Neural progenitor cell (in vitro differentiated cells): ENCODE measurements around the gene LGI4. TPM values are rescaled to one million over a fixed set of nuclear protein-coding genes. Genes with fewer than 3 reads are reported as not detected.

Experiments used
- DNase-seq: peaks from one replicate; pipeline ENCODE4 v3.0.0-alpha.2; 2016; ENCODE audit warnings: low spot score
- H2AFZ ChIP-seq: fragments of 200-600 bp; sonication (generic); replicated peaks from 2 replicates; pipeline ENCODE4 v1.6.1; 2016; ENCODE audit warnings: antibody characterized with exemption
- H3F3A ChIP-seq: fragments of 200-600 bp; sonication (generic); 2 replicates; pipeline ENCODE4 v1.6.1; 2016; ENCODE audit warnings: antibody characterized with exemption, low read depth
- H3K27ac ChIP-seq: fragments of 200-600 bp; sonication (generic); 2 replicates; pipeline ENCODE4 v1.5.1; 2016; ENCODE audit warnings: mild to moderate bottlenecking
- H3K27me3 ChIP-seq: fragments of 200-600 bp; sonication (generic); 2 replicates; pipeline ENCODE4 v1.6.1; 2016; ENCODE audit warnings: mild to moderate bottlenecking, moderate library complexity
- H3K36me3 ChIP-seq: fragments of 200-600 bp; sonication (generic); 2 replicates; pipeline ENCODE4 v1.5.1; 2016
- H3K4me1 ChIP-seq: fragments of 200-600 bp; sonication (generic); 2 replicates; pipeline ENCODE4 v1.6.1; 2016; ENCODE audit warnings: mixed run types
- H3K4me2 ChIP-seq: fragments of 200-600 bp; sonication (generic); 2 replicates; pipeline ENCODE4 v1.6.1; 2016
- H3K4me3 ChIP-seq: fragments of 200-600 bp; sonication (generic); 2 replicates; pipeline ENCODE4 v1.5.1; 2016
- H3K79me2 ChIP-seq: fragments of 200-600 bp; sonication (generic); 2 replicates; pipeline ENCODE4 v1.6.1; 2016; ENCODE audit warnings: low read depth
- H3K9ac ChIP-seq: fragments of 200-600 bp; sonication (generic); 2 replicates; pipeline ENCODE4 v1.6.1; 2016
- H3K9me3 ChIP-seq: fragments of 200-600 bp; sonication (generic); 2 replicates; pipeline ENCODE4 v1.5.1; 2016; ENCODE audit warnings: low read depth
- H4K20me1 ChIP-seq: fragments of 200-600 bp; sonication (generic); 2 replicates; pipeline ENCODE4 v1.6.1; 2016; ENCODE audit warnings: low read depth
- H3K27ac Mint-ChIP-seq: 3 replicates; pipeline ENCODE4 v1.8.0; 2021; ENCODE audit warnings: mixed read lengths
- H3K27me3 Mint-ChIP-seq: 2 replicates; pipeline ENCODE4 v1.8.0; 2022; ENCODE audit warnings: low read depth, mild to moderate bottlenecking, inconsistent platforms, moderate library complexity, mixed read lengths; ENCODE audit not compliant: insufficient read depth
- H3K36me3 Mint-ChIP-seq: 3 replicates; pipeline ENCODE4 v1.8.0; 2021; ENCODE audit warnings: mixed read lengths
- H3K4me1 Mint-ChIP-seq: 3 replicates; pipeline ENCODE4 v1.8.0; 2021; ENCODE audit warnings: mixed read lengths
- H3K4me3 Mint-ChIP-seq: 3 replicates; pipeline ENCODE4 v1.8.0; 2021; ENCODE audit warnings: mild to moderate bottlenecking, moderate library complexity, mixed read lengths
- H3K9me3 Mint-ChIP-seq: 3 replicates; pipeline ENCODE4 v1.8.0; 2020; ENCODE audit warnings: mixed read lengths
- EZH2 ChIP-seq: fragments of 200-600 bp; sonication (generic); IDR thresholded peaks from 2 replicates; pipeline ENCODE4 v1.6.1; 2017; ENCODE audit warnings: antibody characterized with exemption, mild to moderate bottlenecking, moderate library complexity
- EZH2phosphoT487 ChIP-seq: fragments of 200-600 bp; sonication (generic); IDR thresholded peaks from 2 replicates; pipeline ENCODE4 v1.6.1; 2017; ENCODE audit warnings: antibody characterized with exemption
- total RNA-seq: library from RNA; depleted of rRNA; stranded (reverse); fragments of >200 nt; gene quantifications from 2 replicates; pipeline ENCODE4 v1.2.3, GENCODE V29; 2015; ENCODE audit warnings: low replicate concordance
- TF ChIP-seq, protein P1 (sequence below): fragments of 200-600 bp; sonication (generic); IDR thresholded peaks from 2 replicates; pipeline ENCODE4 v1.5.1; 2017; ENCODE audit warnings: antibody characterized with exemption, mild to moderate bottlenecking

Gene LGI4
- total RNA-seq, 1 donor from 2014 or later, result not detected

DNA sequence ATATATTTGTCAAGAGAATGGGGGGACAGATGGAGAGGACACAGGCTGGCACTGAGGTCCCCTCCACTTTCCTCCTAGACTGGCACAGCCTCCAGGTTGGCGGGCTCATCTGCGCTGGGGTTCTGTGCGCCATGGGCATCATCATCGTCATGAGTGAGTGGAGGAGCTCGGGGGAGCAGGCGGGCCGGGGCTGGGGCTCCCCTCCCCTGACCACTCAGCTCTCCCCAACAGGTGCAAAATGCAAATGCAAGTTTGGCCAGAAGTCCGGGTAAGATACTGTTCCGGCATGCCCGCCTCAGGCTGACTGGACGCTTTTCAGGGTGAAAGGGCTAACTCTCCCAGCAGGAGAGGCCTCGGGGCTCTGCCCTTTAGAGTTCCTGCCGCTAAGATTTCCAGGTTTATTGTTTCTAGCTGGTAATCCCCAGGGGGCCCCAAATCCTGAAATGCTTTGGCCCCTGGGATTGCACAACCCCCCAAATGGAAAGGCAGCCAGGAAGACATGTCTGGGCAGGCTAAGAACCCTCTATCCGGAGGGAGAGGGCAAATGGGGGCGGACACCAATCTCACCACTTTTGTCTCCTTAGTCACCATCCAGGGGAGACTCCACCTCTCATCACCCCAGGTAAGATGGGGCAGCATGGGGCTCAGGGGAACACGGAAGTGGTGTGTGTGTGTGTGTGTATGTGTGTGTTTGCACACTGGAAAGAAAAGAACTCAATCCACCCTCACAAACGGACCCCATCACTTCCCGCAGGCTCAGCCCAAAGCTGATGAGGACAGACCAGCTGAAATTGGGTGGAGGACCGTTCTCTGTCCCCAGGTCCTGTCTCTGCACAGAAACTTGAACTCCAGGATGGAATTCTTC lies 11.9 kb downstream of the LGI4 start:
- H3K36me3 ChIP-seq, result no peaks in the 10 kb centered on the region
- no peaks in the 10 kb centered on the region for H3K9me3 Mint-ChIP-seq
- H3K9ac ChIP-seq, result no peak overlapping the region
- no peaks in the 10 kb centered on the region for H3K79me2 ChIP-seq
- peaks cover 4% of the 10 kb centered on the region for H3K27me3 Mint-ChIP-seq
- TF ChIP-seq EZH2, result no peak
- TF ChIP-seq, protein P1, sequence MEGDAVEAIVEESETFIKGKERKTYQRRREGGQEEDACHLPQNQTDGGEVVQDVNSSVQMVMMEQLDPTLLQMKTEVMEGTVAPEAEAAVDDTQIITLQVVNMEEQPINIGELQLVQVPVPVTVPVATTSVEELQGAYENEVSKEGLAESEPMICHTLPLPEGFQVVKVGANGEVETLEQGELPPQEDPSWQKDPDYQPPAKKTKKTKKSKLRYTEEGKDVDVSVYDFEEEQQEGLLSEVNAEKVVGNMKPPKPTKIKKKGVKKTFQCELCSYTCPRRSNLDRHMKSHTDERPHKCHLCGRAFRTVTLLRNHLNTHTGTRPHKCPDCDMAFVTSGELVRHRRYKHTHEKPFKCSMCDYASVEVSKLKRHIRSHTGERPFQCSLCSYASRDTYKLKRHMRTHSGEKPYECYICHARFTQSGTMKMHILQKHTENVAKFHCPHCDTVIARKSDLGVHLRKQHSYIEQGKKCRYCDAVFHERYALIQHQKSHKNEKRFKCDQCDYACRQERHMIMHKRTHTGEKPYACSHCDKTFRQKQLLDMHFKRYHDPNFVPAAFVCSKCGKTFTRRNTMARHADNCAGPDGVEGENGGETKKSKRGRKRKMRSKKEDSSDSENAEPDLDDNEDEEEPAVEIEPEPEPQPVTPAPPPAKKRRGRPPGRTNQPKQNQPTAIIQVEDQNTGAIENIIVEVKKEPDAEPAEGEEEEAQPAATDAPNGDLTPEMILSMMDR, result no peak
- no peak for TF ChIP-seq EZH2phosphoT487
- no peaks in the 10 kb centered on the region for H4K20me1 ChIP-seq
- peaks cover 15% of the 10 kb centered on the region for H3K4me1 ChIP-seq
- peaks cover 19% of the 10 kb centered on the region for H3K4me1 Mint-ChIP-seq
- peak; percentile 59 for DNase-seq
- H3K27ac Mint-ChIP-seq, result no peak overlapping the region
- H3K4me2 ChIP-seq, result peak overlapping the region; percentile 66
- H3K4me3 ChIP-seq, result no peak overlapping the region
- no peaks in the 10 kb centered on the region for H3K9me3 ChIP-seq
- H3F3A ChIP-seq, result peaks cover 3% of the 10 kb centered on the region
- H3K27me3 ChIP-seq, result no peaks in the 10 kb centered on the region
- no peak overlapping the region for H3K27ac ChIP-seq
- H3K4me3 Mint-ChIP-seq, result no peak overlapping the region
- H2AFZ ChIP-seq, result peak overlapping the region; percentile 15
- H3K36me3 Mint-ChIP-seq, result no peaks in the 10 kb centered on the region

DNA sequence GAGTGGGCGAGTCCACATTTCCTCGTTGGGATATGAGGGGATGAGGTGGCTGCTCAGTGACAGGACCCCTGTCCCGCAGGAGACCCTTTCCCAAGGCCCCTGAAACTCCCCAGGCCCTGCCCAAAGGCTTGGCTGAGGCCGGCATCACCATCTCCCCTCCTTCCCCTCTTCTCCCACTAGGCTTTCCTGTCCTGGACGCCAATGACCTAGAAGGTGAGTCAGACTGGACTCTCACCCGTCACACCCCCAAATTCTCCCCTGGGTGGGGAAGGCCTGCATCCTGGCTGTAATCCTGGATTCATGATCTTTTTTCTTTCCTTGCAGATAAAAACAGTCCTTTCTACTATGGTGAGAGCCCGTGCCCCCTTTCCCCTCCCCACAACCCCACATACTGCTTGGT lies 14.0 kb downstream of the LGI4 start:
- Histone ChIP-seq H3K27ac (no peak overlapping the region), H3K27me3 (no peaks in the 10 kb centered on the region), H3K4me2 (no peak overlapping the region), H2AFZ (no peak overlapping the region), H4K20me1 (no peaks in the 10 kb centered on the region), H3K4me1 (peaks cover 15% of the 10 kb centered on the region), H3K9ac (no peak overlapping the region), H3K4me3 (no peak overlapping the region), H3K79me2 (no peaks in the 10 kb centered on the region), H3F3A (peaks cover 3% of the 10 kb centered on the region), H3K9me3 (no peaks in the 10 kb centered on the region), H3K36me3 (no peaks in the 10 kb centered on the region)
- H3K9me3 Mint-ChIP-seq, result no peaks in the 10 kb centered on the region
- no peaks in the 10 kb centered on the region for H3K36me3 Mint-ChIP-seq
- peaks cover 32% of the 10 kb centered on the region for H3K4me1 Mint-ChIP-seq
- no peak overlapping the region for H3K4me3 Mint-ChIP-seq
- DNase-seq, result no peak
- no peak overlapping the region for H3K27ac Mint-ChIP-seq
- TF ChIP-seq EZH2, result no peak
- no peak for TF ChIP-seq EZH2phosphoT487
- TF ChIP-seq, protein P1, result no peak
- peaks cover 7% of the 10 kb centered on the region for H3K27me3 Mint-ChIP-seq

DNA sequence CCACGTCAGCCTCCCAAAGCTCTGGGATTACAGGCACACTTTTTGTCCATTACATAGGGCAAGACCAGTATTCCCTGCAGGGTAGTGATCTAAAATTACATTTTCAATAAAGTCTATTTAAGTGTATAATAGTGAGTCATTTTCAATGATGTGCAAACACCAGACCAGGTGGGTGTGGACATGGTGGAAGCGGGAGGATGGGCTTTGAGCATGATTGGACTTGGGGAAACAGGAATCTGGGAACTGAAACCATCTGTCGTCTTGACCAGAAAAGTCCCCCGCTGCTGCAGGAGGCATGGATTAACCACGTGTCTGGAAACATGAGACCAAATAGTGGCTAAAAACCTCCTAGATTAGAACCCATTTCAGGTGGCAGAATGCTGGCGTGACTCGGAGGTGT lies 14.4 kb downstream of the LGI4 start:
- Histone ChIP-seq H4K20me1 (no peaks in the 10 kb centered on the region), H3K4me3 (no peak overlapping the region), H3K9me3 (no peaks in the 10 kb centered on the region), H3K36me3 (no peaks in the 10 kb centered on the region), H3F3A (peaks cover 3% of the 10 kb centered on the region), H3K4me2 (no peak overlapping the region), H3K4me1 (peaks cover 18% of the 10 kb centered on the region), H3K27me3 (no peaks in the 10 kb centered on the region), H2AFZ (no peak overlapping the region), H3K79me2 (no peaks in the 10 kb centered on the region), H3K27ac (no peak overlapping the region), H3K9ac (no peak overlapping the region)
- TF ChIP-seq, protein P1, result no peak
- no peak for TF ChIP-seq EZH2phosphoT487
- no peak for TF ChIP-seq EZH2
- no peak for DNase-seq
- no peaks in the 10 kb centered on the region for H3K36me3 Mint-ChIP-seq
- no peaks in the 10 kb centered on the region for H3K9me3 Mint-ChIP-seq
- no peak overlapping the region for H3K4me3 Mint-ChIP-seq
- H3K27me3 Mint-ChIP-seq, result peaks cover 9% of the 10 kb centered on the region
- H3K4me1 Mint-ChIP-seq, result peaks cover 31% of the 10 kb centered on the region
- H3K27ac Mint-ChIP-seq, result no peak overlapping the region
